GM18870 (cell line): ENCODE data around the gene PPP2R2C.

Source experiments
- ATAC-seq: cut with Tn5 transposase; IDR thresholded peaks from one replicate; pipeline ENCODE4 v1.9.1; 2021; ENCODE audit warnings: moderate library complexity; ENCODE audit not compliant: unreplicated experiment

Gene PPP2R2C

DNA sequence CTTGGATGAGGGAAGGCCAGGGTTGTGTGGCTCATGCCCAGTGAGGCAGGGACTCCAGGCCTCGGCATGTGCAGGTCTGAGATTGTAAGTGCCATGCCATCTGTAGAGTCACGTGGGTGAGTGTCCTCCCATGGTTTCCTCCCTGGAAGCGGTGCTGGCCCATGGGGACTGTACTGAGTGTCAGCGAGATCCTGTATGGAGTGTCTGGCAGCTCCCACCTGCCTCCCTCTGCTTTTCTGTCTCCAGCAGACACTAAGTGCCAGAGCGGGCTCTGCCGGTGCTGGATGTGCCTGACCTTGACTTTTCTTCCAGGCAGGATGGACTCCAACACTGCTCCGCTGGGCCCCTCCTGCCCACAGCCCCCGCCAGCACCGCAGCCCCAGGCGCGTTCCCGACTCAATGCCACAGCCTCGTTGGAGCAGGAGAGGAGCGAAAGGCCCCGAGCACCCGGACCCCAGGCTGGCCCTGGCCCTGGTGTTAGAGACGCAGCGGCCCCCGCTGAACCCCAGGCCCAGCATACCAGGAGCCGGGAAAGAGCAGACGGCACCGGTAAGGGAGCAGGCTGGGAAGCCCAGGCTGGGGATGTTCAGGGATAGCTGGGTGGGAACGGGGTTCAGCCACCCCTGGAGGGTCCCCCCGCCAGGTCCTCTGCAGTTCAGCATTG is 195.1 kb downstream of the PPP2R2C start:
- ATAC-seq = no peak

DNA sequence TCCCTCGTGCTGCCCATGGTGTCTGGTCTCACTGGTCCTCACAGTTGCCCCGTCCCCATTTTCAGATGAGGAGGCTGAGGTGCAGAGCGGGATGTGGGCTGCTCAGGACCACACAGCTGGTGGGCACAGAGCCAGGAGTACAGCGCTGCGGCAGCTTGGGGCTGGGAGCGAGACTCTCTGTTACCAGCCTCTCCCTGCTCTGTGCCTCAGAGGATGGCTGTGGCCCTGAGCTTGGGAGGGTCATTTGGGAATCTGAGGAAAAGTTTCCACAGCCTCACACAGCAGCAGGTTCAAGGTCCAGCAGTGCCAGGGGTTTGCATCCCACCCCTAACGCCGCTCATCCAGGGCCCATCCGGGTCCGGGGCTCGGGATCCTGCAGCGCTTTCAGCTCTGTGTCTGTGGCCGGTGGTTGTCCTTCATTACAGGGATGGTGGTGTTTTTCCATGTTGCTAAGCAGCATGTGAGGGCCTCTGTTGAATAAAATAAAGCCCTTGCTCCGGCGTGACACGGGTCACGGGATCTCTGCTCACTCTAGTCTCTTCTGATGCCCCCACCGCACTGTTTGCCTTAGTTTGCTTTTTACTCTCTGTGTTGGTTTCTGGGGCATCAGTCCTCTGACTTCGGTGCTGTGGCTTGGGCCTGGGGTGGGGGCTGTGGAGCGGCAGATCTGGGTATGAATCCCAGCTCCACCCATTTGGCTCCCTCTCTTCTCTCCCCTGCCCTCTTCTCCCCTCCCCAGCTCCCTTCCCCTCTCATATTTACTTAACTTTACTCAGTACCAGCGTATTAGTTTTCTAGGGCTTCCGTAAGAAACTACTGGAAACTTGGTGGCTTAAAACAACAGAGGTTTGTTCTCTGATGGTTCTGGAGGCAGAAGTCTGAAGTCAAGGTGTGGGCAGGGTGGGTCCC is 196.3 kb downstream of the PPP2R2C start:
- no peak for ATAC-seq

DNA sequence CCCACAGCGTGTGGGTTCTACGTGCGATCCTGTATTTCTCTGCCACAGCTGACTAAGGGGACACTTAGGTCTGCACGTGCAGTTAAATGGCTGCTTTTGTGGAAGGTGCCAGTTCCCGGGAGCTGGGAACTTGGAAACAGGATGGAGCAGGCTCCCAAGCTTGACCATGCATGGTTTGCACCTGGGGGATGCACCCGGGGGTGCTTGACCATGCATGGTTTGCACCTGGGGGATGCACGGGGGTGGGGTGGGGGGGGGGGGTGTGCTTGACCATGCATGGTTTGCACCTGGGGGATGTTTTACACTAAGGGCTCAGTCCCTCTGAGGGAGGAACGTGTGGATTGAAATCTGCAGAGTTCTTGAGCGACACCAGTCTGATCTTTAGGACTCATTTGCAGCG is 197.1 kb downstream of the PPP2R2C start:
- ATAC-seq = no peak

DNA sequence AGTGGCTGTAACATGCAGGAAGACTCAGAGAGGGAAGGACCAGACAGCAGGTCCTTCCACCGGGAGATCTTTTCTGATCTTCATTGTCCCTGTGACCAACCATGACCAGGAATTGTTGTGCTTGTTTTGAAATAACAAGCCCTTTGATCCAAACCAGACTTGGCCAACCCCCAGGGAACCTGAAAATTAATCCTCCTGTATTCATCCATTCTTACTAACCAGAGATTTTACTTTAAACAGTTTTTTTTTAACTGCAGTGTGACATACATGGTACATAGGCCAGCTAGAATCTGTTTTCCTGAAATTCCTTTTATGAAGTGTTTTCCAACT is 198.8 kb downstream of the PPP2R2C start:
- ATAC-seq = no peak

- no peak for ATAC-seq
Measured at GRCh38 chr4:6272863-6273660, 199.4 kb downstream of the PPP2R2C start.

- ATAC-seq = no peak
Measured at GRCh38 chr4:6271701-6272465, 200.5 kb downstream of the PPP2R2C start.

DNA sequence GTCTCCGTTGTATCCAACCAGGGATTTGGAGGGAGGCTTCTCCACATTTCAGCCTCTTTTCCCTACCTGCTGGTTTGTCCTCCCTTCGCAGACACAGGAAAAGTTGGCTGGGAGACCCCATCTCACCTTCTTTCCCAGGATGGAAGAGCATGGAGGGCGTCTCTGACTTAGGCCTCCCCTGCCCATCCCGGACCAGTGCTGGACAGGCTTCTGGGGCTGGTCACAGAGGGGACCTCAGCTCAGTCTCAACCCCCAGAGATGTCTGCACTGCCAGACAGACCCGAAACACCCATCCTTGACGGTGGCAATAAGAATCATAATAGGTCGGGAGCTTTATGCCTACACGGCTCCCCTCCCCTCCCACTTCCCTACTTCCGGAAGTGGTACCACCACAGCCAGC is 201.2 kb downstream of the PPP2R2C start:
- no peak for ATAC-seq

GRCh38 chr4:6270636-6271121 is 201.7 kb downstream of the PPP2R2C start:
- ATAC-seq = no peak
